Measurements from ENCODE around the gene EGFL7. TPM values are rescaled to one million over a fixed set of nuclear protein-coding genes. Genes with fewer than 3 reads are reported as not detected.
A peak's percentile ranks its signal among the peaks of the same experiment; 100 is the strongest.

Gene EGFL7
- total RNA-seq, 1 experiment from 2014 or later = 79.5 TPM

DNA sequence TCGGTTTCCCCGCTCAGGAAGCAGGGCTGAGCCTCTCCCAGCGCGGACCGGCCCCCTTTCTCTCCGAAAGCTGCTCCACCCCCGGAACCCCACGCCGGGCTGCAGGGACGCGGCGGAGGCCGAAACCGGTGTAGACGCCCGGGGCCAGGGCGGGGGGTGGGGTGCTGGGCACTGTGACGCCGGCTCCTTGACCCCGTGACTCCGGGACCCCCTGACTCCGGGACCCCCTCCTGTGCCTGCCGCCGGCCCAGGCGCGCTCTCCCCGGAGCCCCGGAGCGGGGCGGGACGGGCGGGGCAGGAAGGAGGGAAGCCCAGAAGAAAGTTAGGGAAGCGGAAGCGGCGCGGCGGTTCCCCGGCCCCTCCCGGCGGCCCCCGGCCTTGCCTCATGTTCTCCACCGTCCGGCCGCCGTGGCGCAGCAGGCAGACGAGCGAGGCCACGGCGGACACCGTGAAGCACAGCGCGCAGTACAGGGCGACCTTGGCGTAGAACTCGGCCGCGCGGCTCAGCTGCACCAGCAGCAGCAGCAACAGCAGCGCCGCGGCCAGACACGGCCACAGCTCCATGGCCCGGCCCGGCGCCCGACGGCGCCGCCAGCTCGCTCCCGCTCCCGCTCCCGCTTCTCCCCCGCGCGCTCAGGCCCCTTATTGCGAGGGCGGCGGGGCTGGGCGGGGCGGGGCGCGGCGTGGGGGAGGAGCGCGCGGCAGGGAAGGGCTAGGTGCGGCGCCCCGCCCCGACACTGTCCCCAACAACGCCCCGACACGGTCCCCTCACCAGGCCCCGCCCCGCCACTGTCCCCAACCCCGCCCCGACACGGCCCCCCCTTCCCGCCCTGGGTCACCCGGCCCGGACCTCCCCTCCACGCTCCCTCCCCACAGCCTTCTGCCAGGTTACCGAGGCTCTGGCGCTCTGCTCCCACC is 24.3 kb downstream of the EGFL7 start, which contains the start of gene AGPAT2:
Gene AGPAT2, minus strand, starts transcription at position 664 of the 918 bp plus-strand sequence. Its CDS starts 100 bp downstream, at position 564.
- intact Hi-C loops (cut with micrococcal nuclease; ENCODE audit: unreplicated experiment) = no loop called here
- no TSS peak for BruUV-seq (replicated peaks)
- Histone ChIP-seq H3K9me3 (ENCODE audit: low read depth, low read length, poor library complexity, severe bottlenecking) (no peaks in the 10 kb centered on the region), H3K4me3 (ENCODE audit: low read depth, low read length, poor library complexity, severe bottlenecking) (peak within 1 kb of the TSS; percentile 77), H3K27me3 (replicated peaks; ENCODE audit: insufficient read depth, low read depth, low read length, poor library complexity) (no peaks in the 10 kb centered on the region), H3K27ac (ENCODE audit: low read depth, low read length, poor library complexity, severe bottlenecking) (peak within 1 kb of the TSS; percentile 87), H3K4me1 (ENCODE audit: insufficient read depth, low read length, poor library complexity, severe bottlenecking) (peaks cover 6% of the 10 kb centered on the region), H3K36me3 (ENCODE audit: insufficient read depth, low read length, poor library complexity, severe bottlenecking) (no peaks in the 10 kb centered on the region)
- TF ChIP-seq EZH2 (IDR thresholded peaks at IDR 0.05; ENCODE audit: borderline replicate concordance, low read depth, low read length, poor library complexity, severe bottlenecking) = no peak
- POLR2A ChIA-PET (ENCODE audit: low non-redundant PET) = no interaction called here
- peak; percentile 82 for DNase-seq (ENCODE audit: low spot score)
- CTCF ChIA-PET = no interaction called here

DNA sequence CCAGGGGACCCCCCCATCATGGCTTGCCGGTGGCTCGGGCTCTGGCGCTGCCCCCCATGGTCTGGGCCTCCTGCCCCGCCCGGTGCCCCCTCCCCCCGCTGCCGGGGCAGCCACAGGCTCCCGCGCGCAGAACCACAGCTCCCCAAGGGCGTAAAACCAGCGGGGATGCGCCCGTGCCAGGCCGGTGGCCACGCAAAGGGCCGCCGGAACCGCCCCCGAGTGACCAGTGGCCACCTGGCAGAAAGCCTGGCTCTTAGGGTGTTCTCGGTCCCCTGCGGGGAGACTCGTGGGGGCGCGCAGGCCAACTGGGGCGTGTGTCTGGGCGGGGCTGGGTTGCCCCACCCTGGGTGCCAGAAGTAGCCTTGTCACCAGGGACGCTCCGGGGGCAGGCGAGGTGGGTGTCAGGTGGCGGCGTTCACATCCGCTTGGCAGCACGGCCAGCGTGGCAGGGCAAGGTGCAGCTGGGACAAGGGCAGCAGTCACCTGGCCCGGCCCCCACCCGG is 25.1 kb downstream of the EGFL7 start:
- BruUV-seq (replicated peaks) = no TSS peak
- no peak for TF ChIP-seq CTCF (conservative IDR thresholded peaks at IDR 0.05; ENCODE audit: low read depth, low read length)
- no peak for TF ChIP-seq EZH2 (IDR thresholded peaks at IDR 0.05; ENCODE audit: borderline replicate concordance, low read depth, low read length, poor library complexity, severe bottlenecking)
- POLR2A ChIA-PET (ENCODE audit: low non-redundant PET) = no interaction called here

GRCh38 chr9:136688274-136689107 is 25.8 kb downstream of the EGFL7 start:
- TF ChIP-seq EZH2 (IDR thresholded peaks at IDR 0.05; ENCODE audit: borderline replicate concordance, low read depth, low read length, poor library complexity, severe bottlenecking) (no peak), CTCF (conservative IDR thresholded peaks at IDR 0.05; ENCODE audit: low read depth, low read length) (no peak)
- Histone ChIP-seq H3K36me3 (ENCODE audit: insufficient read depth, low read length, poor library complexity, severe bottlenecking) (no peaks in the 10 kb centered on the region), H3K27me3 (replicated peaks; ENCODE audit: insufficient read depth, low read depth, low read length, poor library complexity) (no peaks in the 10 kb centered on the region), H3K4me3 (ENCODE audit: low read depth, low read length, poor library complexity, severe bottlenecking) (no peak overlapping the region), H3K27ac (ENCODE audit: low read depth, low read length, poor library complexity, severe bottlenecking) (no peak overlapping the region), H3K4me1 (ENCODE audit: insufficient read depth, low read length, poor library complexity, severe bottlenecking) (peaks cover 6% of the 10 kb centered on the region), H3K9me3 (ENCODE audit: low read depth, low read length, poor library complexity, severe bottlenecking) (no peaks in the 10 kb centered on the region)
- POLR2A ChIA-PET (ENCODE audit: low non-redundant PET) = no interaction called here
- BruUV-seq (replicated peaks) = no TSS peak
- intact Hi-C loops (cut with micrococcal nuclease; ENCODE audit: unreplicated experiment) = no loop called here
- no peak for DNase-seq (ENCODE audit: low spot score)
- CTCF ChIA-PET = no interaction called here

More for the DNA sequence above, 25.1 kb downstream of the EGFL7 start:
- H3K36me3 ChIP-seq (ENCODE audit: insufficient read depth, low read length, poor library complexity, severe bottlenecking) = no peaks in the 10 kb centered on the region
- H3K27me3 ChIP-seq (replicated peaks; ENCODE audit: insufficient read depth, low read depth, low read length, poor library complexity) = no peaks in the 10 kb centered on the region
- H3K9me3 ChIP-seq (ENCODE audit: low read depth, low read length, poor library complexity, severe bottlenecking) = no peaks in the 10 kb centered on the region
- no peak overlapping the region for H3K27ac ChIP-seq (ENCODE audit: low read depth, low read length, poor library complexity, severe bottlenecking)
- peaks cover 6% of the 10 kb centered on the region for H3K4me1 ChIP-seq (ENCODE audit: insufficient read depth, low read length, poor library complexity, severe bottlenecking)
- DNase-seq (ENCODE audit: low spot score) = no peak
- H3K4me3 ChIP-seq (ENCODE audit: low read depth, low read length, poor library complexity, severe bottlenecking) = peak overlapping the region; percentile 77
- intact Hi-C loops (cut with micrococcal nuclease; ENCODE audit: unreplicated experiment) = no loop called here
- CTCF ChIA-PET = no interaction called here
